Fibroblast of skin of back (primary cell): ENCODE data around the gene PRTN3.
"Not testable (repeated sequence)": the region's sequence is repeated elsewhere in the genome, so short reads cannot be mapped to it uniquely, and the experiment has no call there.

Experiments
- DNase-seq: peaks from one replicate; pipeline ENCODE4 v3.0.0-alpha.2; 2013

The PRTN3 gene

DNA sequence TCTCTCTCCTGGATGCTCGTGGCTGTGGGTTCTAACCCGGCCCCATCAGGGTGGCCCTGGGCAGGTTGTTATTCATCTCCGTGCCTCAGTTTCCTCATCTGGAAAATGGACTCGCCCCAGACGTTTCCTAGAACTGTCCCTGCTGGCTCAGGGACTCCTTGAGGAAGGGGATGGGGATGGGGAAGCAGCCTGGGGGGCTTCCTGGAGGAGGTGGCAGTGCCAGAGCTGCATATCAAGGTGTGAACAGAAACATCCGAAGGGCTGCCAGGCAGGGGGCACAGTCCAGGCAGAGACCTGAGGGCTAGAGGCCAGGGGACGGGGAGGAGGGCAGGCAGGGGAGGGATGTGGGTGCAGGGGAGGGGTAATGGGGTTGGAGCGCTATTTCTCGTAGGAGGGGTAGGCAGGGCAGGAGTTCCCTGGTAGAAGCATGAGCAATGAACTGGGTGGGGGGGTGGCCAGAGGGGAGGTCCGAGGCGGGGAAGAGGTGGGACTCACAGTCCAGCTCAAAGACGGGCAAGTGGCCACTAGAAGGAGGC lies 7.7 kb downstream of the PRTN3 start:
- no peak for DNase-seq

DNA sequence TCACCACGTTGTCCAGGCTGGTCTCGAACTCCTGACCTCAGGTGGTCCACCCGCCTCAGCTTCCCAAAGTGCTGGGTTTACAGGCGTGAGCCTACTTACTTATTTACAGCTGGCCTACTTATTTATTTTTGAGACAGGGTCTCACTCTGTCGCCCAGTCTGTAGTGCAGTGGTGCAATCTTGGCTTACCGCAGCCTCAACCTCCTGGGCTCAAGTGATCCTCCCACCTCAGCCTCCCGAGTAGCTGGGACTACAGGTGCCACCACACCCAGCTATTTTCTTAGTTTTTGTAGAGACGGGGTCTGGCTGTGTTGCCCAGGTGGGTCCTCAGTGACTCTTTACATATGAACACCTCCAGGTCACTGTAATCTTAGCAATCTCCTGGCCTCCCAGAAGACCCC lies 8.4 kb downstream of the PRTN3 start:
- DNase-seq = not testable (repeated sequence)

DNA sequence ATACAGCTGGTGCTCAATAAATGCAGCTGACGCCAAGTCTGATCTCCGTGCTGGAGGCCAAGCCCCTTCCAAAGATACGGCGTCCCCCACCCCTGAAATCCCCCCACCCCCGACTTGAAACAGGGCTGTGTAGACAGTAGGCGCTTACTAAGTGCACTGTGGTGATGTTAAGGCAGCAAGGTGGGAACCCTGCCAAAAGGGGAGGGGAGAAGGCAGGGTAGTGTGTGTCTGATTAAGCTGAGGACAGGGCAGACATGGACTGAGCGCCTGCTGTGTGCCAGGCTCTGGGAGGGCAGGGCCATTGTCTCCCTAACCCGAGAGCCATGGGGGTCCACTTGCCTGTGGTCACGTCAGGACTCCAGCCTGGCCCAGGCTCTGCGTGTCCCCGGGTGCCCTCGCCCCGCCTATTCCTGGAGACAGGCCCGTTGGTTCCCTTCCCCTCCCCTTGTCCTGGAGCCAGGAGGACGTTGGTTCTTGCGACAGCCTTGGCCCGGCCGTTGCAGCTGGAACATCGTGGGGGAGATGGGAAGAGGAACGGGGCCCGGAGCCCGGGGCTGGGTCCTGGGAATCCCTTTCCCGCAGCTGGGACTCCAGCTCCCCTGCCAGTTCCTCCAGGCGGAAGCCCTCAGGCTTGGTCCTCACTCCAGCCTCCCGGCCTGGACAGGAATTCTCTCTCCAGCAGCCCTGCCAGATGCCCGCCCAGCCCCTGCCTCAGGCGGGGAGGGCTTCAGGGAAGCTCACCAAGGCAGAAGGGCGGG lies 9.6 kb downstream of the PRTN3 start:
- peak; percentile 77 for DNase-seq

DNA sequence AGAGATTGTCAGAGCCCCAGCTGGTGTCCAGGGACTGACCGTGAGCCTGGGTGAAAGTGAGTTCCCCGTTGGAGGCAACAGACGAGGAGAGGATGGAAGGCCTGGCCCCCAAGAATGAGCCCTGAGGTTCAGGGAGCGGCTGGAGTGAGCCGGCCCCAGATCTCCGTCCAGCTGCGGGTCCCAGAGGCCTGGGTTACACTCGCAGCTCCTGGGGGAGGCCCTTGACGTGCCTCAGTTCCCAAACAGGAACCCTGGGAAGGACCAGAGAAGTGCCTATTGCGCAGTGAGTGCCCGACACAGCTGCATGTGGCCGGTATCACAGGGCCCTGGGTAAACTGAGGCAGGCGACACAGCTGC lies 10.2 kb downstream of the PRTN3 start:
- no peak for DNase-seq

DNA sequence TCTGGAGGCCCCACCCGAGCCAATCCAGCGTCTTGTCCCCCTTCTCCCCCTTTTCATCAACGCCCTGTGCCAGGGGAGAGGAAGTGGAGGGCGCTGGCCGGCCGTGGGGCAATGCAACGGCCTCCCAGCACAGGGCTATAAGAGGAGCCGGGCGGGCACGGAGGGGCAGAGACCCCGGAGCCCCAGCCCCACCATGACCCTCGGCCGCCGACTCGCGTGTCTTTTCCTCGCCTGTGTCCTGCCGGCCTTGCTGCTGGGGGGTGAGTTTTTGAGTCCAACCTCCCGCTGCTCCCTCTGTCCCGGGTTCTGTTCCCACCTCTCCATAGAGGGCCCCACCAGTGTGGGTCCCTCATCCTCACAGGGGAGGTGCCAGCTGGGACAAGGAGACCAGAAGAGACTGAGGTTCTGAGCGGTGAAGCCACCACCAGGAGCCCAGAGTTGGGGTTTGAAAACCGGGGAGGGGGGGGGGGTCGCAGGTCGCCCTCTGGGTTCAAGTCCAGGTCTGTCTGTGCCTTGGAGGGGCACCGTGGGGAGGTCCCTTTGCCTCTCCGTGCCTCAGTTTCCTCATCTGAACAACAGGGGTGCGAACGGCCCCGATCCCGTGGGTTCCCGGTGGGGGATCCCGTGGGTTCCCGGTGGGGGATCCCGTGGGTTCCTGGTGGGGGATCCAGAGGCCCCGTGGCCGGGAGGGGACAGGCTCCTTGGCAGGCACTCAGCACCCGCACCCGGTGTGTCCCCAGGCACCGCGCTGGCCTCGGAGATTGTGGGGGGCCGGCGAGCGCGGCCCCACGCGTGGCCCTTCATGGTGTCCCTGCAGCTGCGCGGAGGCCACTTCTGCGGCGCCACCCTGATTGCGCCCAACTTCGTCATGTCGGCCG lies 11.6 kb downstream of the PRTN3 start, which contains the start of gene ELANE:
Gene ELANE (plus strand): TSS at position 168 of the 878 bp plus-strand sequence. CDS start 26 bp downstream, at position 194.
- DNase-seq = no peak

DNA sequence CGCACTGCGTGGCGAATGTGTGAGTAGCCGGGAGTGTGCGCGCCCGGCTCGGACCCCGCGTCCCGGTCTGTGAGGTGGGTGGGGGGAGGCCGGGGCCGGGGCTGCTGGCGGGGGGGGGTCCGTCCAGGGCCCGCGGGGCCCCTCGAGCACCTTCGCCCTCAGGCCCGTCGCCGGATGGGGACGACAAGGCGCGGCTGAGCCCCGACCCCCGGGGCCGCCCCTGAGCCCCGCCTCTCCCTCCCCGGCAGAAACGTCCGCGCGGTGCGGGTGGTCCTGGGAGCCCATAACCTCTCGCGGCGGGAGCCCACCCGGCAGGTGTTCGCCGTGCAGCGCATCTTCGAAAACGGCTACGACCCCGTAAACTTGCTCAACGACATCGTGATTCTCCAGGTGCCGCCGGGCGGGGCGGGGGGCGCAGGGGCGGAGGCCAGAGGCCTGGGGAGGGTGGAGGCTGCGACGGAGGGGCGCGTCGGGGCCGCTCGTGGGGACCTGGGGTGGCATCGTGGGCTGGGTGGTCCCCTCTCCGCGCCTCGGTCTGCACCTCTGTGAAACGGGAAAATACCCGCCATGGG lies 12.3 kb downstream of the PRTN3 start:
- DNase-seq = no peak

DNA sequence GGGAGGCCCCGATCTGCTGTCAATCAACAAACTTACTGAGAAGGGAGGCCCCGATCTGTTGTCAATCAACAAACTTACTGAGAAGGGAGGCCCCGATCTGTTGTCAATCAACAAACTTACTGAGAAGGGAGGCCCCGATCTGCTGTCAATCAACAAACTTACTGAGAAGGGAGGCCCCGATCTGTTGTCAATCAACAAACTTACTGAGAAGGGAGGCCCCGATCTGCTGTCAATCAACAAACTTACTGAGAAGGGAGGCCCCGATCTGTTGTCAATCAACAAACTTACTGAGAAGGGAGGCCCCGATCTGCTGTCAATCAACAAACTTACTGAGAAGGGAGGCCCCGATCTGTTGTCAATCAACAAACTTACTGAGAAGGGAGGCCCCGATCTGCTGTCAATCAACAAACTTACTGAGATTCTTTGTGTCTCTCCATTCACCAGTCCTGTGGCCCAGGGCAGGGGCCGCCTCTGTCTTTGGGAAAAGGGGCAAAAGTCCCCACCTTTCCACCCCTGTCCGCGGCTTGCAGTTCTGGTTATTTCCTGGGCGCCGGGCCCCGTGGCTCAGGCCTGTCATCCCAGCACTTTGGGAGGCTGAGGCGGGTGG lies 12.9 kb downstream of the PRTN3 start:
- not testable (repeated sequence) for DNase-seq

DNA sequence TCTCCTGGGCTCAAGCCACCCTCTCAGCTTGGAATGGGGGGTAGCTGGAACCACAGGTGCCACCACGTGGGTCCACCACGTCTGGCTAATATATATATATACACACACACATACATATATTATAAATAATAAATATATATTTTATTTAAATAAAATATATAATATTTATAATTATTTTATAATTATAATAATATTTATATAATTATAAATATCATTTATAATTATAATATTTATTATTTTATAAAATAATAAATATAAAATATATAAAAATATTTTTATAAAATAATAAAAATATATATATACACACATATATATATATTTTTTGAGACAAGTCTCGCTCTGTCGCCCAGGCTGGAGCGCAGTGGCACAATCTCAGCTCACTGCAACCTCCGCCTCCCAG lies 13.8 kb downstream of the PRTN3 start:
- no peak for DNase-seq

DNA sequence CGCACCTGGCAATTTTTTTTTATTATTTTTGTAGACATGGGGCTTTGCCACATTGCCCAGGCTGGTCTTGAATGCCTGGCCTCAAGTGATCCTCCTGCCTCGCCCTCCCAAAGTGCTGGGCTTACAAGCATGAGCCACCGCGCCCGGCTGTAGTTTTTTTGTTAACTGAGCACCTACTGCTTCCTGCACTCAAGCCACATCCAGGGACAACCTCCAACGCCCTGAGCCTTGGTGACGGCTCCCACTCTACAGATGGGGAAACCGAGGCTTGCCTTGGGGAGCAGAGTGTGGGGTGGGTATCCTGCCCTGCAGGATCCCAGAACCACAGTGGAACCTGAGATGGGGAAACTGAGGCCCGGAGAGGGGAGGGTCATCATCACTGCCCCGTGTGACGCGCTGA lies 14.3 kb downstream of the PRTN3 start:
- DNase-seq = no peak

DNA sequence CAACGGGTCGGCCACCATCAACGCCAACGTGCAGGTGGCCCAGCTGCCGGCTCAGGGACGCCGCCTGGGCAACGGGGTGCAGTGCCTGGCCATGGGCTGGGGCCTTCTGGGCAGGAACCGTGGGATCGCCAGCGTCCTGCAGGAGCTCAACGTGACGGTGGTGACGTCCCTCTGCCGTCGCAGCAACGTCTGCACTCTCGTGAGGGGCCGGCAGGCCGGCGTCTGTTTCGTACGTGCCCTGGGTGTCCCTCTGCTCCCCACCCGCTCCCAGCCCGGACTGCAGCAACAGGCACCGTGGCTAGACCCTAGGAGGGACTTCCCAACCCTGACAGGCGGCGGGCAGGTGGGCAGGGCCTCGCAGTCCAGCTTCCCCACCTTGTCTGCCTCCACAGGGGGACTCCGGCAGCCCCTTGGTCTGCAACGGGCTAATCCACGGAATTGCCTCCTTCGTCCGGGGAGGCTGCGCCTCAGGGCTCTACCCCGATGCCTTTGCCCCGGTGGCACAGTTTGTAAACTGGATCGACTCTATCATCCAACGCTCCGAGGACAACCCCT lies 14.8 kb downstream of the PRTN3 start:
- DNase-seq = no peak

DNA sequence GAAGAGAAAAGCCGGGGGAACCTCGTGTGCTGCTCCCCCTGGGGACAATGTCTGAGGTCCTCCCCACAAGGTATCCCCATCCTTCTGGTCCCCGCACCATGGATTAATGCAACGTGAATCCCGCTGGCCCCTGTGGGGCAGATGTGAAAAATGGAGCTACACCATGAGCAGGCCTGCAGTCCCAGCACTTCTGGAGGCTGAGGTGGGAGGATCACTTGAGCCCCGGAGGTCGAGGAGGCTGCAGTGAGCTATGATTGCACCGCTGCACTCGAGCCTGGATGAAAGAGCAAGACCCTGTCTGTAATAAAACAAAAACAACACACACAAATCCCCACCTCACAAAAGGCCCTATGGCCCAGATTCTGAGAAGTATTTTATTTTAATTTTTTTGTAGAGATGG lies 17.5 kb downstream of the PRTN3 start:
- no peak for DNase-seq

DNA sequence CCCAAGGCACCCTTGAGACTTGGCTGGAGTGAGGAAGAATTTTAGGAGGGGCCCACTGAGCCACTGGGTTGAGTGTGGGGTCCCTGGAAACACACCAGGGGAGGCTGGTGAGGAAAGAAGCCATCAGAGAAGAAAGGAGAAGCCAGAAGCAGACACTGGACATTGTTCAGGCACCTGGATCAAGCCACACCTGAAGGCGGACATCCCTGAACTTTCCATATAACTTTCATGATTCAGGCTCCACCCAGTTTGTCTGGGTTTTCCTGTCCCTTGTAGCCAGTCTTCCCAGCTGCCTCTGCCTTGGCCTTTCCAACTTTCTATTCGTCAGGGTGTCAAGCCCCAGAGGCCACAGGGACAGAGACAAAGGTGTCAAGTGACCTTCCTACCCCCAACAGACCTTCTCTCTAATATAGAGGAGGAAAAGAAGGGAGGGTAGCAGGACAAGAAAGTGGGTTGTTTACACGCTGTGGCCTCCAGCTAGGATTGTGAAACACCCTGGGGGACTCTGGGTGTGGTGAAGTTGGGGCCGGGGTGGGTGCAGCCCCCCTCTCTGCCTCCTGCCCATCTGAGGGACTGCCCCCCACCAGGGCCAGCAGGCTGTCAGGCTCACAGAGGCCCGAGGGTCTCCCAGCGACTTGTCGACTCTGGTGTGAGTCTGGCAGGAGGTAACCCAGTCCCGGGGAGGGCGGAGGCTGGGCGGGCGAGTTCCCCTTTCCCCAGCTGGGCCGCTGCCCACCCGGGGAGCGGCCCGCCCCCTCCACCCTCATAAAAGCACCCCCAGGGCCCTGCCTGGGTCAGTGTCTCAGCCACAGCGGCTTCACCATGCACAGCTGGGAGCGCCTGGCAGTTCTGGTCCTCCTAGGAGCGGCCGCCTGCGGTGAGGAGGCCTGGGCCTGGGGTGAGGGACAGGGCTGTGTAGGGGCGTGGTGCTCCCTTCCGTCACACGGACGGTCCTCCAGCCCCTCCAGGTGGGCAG lies 18.4 kb downstream of the PRTN3 start, which contains the start of gene CFD:
Gene CFD (plus strand): TSS at position 797 of the 976 bp plus-strand sequence. CDS start 26 bp downstream, at position 823.
- DNase-seq = no peak

DNA sequence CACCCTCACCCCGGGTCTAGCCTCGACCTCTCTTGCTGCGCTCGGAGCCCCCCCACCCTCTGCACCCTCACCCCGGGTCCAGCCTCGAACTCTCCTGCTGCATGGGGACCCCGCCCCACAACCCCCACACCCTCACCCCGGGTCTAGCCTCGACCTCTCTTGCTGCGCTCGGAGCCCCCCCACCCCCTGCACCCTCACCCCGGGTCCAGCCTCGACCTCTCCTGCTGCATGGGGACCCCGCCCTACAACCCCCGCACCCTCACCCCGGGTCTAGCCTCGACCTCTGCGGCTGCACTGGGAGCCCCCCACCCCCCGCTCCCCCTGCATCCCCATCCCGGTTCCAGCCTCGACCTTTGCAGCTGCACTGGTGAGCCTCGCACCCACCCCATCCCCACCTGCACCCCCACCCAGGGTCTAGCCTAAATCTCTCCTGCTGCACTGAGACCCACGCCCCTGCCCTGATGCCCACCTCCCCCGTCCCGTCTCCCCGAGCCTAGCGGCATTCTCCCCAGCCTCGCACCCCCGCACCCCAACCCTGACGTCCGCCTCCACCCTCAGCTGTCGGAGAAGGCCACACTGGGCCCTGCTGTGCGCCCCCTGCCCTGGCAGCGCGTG lies 20.4 kb downstream of the PRTN3 start:
- no peak for DNase-seq

DNA sequence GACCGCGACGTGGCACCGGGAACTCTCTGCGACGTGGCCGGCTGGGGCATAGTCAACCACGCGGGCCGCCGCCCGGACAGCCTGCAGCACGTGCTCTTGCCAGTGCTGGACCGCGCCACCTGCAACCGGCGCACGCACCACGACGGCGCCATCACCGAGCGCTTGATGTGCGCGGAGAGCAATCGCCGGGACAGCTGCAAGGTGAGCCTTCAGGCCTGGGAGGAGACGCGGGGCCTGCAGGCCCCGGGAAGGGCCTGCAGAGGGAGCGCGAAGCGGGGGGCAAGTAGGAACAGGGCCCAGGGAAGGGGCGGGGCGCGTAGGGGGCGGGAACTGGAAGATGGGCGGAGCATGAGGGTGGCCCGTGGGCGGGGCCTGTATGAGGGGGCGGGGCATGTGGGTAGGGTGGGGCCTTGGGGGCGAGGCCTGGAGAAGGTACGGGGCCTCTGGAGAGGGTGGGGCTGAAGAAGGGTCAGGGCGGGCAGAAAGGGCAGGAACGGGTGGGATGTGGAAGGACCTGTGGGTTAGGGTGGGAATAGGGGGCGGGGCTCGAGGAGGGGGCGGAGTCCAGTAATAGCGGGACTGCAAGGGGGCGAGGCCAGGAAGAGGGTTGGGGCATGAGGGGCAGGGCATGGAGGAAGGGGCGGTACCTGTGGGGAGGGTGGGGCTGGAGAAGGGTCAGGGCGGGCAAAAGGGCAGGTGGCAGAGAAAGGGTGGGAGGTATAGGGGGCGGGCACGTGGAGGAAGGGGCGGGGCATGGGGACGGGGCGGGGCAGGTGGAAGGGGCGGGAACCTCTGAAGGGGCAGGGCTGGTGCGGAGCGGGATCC lies 21.2 kb downstream of the PRTN3 start:
- DNase-seq = no peak

DNA sequence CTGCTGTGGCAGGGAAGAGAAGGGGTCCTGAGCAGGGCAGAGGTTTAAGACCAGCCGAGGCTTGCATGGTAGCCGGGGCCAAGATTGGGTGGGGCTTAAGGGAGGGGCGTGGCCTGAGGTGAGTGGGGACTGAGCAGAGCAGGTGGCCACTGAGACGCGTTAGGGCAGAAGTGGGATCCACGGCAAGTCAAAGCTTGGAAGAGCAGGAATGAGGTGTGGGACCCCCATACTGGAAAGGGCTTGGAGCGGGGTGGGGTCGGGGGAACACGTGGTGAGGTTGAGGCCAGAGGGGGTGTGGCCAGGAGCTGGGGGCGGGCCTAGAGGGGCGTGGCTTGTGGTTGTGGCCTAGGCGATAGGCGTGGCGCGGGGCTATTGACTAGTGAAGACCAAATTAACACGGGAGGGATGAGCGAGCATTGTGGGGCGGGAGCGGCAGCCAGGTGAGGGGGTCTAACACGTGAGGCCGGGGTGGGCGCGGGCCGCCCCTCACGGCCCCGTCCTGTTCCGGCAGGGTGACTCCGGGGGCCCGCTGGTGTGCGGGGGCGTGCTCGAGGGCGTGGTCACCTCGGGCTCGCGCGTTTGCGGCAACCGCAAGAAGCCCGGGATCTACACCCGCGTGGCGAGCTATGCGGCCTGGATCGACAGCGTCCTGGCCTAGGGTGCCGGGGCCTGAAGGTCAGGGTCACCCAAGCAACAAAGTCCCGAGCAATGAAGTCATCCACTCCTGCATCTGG lies 21.9 kb downstream of the PRTN3 start:
- DNase-seq = peak; percentile 42

DNA sequence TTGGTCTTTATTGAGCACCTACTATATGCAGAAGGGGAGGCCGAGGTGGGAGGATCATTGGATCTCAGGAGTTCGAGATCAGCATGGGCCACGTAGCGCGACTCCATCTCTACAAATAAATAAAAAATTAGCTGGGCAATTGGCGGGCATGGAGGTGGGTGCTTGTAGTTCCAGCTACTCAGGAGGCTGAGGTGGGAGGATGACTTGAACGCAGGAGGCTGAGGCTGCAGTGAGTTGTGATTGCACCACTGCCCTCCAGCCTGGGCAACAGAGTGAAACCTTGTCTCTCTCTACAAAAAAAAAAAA lies 22.5 kb downstream of the PRTN3 start:
- no peak for DNase-seq

DNA sequence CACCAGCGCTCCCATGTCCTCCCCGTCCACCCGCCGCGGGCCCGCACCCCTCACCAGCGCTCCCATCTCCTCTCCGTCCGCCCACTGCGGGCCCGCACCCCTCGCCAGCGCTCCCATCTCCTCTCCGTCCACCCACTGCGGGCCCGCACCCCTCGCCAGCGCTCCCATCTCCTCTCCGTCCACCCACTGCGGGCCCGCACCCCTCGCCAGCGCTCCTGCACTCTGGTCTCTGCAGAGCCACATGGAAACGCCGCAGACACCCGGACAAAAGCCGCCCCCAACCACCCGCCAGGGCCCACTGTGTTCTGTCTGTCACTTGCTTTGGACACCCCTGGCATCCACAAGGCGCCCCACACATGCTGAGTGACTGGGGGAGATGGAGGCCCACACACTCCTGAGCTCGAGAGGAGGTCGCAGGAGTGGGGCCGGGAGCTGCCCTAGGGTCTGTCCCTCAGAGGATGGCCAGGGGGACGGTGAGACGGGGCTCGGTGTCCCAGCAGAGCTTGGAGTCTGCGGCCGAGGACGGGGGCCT lies 26.0 kb downstream of the PRTN3 start:
- DNase-seq = no peak

DNA sequence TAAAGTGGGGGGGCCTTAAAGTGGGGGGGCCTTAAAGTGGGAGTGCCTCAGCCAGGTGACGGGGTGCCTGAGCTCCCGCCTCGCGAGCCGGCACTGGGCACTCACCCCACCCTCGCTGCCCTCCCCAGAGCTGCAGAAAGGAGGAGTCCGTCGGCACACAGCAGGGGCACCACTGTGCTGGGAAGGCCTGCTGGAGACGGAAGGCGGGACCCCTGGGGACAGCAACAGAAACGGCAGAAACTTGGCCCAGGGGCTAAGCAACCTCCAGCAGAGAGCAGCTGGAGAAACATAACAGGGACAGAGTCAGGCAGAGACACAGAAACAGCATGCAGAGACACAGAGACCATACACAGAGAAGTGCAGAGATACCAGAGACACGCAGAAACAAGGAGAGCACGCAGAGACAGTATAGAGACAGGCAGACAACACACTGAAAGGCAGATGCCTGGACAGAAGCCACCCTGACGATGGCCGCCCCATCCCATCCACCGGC lies 26.5 kb downstream of the PRTN3 start:
- peak; percentile 33 for DNase-seq
